ENCODE measurements around the gene MGLL.

DNA sequence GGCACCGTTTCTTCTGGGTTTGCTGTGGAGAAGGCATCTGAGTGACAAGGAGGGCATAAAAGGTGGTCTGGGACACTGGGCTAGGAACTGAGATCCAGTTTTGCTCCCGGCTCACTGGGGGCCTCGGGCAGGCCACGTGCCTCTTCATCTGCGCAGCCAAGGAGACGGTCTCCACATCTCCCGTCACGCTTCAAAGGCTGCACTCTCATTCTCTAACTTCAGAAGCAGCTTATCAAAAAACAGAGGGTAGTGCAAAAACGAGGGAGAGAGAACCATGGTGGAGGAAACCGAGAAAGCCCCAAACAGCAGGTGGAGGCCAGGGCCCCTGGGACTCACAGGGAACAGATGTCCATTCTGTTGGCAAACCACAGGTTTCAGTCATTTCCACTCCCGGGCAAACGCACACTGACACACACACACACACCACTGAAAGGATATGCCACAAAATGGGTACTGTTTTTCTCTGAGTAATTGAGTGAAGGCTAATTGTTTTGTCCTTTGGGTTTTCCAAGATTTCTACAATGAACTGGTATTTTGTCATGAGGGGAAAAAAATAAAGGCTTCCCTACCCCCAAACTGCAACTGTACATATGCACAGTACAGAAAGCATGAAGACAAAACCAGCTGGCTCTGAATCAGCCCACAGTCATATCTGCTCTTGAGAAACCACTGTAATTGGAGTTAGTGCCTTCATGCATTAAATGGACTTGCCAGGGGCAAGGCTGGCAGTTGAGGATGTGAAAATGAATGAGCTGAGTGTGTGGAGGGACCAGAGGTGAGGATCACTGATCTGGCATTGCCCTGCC lies 71.9 kb downstream of the MGLL start:
- TF ChIP-seq, protein P1, sequence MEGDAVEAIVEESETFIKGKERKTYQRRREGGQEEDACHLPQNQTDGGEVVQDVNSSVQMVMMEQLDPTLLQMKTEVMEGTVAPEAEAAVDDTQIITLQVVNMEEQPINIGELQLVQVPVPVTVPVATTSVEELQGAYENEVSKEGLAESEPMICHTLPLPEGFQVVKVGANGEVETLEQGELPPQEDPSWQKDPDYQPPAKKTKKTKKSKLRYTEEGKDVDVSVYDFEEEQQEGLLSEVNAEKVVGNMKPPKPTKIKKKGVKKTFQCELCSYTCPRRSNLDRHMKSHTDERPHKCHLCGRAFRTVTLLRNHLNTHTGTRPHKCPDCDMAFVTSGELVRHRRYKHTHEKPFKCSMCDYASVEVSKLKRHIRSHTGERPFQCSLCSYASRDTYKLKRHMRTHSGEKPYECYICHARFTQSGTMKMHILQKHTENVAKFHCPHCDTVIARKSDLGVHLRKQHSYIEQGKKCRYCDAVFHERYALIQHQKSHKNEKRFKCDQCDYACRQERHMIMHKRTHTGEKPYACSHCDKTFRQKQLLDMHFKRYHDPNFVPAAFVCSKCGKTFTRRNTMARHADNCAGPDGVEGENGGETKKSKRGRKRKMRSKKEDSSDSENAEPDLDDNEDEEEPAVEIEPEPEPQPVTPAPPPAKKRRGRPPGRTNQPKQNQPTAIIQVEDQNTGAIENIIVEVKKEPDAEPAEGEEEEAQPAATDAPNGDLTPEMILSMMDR (IDR thresholded peaks at IDR 0.05) = no peak
- no peak for TF ChIP-seq POLR2A (IDR thresholded peaks at IDR 0.05)
